NK-92 (cell line): Measurements from ENCODE around the gene TRPM2.
"Not testable (repeated sequence)": the region's sequence is repeated elsewhere in the genome, so short reads cannot be mapped to it uniquely, and the experiment has no call there.

Experiments used
- DNase-seq: peaks from one replicate; lab custom pipeline; 2025; ENCODE audit not compliant: unreplicated experiment; lab: John Stamatoyannopoulos, UW

Gene TRPM2

GRCh38 chr21:44477131-44477530, 123.7 kb downstream of the TRPM2 start:
- DNase-seq = no peak

GRCh38 chr21:44477712-44478111, 124.3 kb downstream of the TRPM2 start:
- DNase-seq = no peak

GRCh38 chr21:44478124-44478800, 124.8 kb downstream of the TRPM2 start:
- no peak for DNase-seq

- no peak for DNase-seq
Observed at GRCh38 chr21:44478801-44479167, 125.4 kb downstream of the TRPM2 start.

- not testable (repeated sequence) for DNase-seq
Observed at GRCh38 chr21:44479556-44480199, 126.3 kb downstream of the TRPM2 start.

GRCh38 chr21:44480200-44481053, 127.0 kb downstream of the TRPM2 start:
- DNase-seq = no peak

- no peak for DNase-seq
Observed at GRCh38 chr21:44482581-44483287, 129.3 kb downstream of the TRPM2 start.

- DNase-seq = no peak
Observed at GRCh38 chr21:44483288-44484237, 130.1 kb downstream of the TRPM2 start.

- DNase-seq = no peak
Observed at GRCh38 chr21:44484498-44485253, 131.3 kb downstream of the TRPM2 start.

- DNase-seq = no peak
Observed at GRCh38 chr21:44485254-44485793, 131.9 kb downstream of the TRPM2 start.

- DNase-seq = no peak
Observed at GRCh38 chr21:44485796-44486195, 132.4 kb downstream of the TRPM2 start.

GRCh38 chr21:44486302-44486701, 132.9 kb downstream of the TRPM2 start:
- no peak for DNase-seq

GRCh38 chr21:44487831-44488230, 134.4 kb downstream of the TRPM2 start:
- no peak for DNase-seq

GRCh38 chr21:44489962-44490361, 136.5 kb downstream of the TRPM2 start:
- no peak for DNase-seq

GRCh38 chr21:44490405-44490804, 137.0 kb downstream of the TRPM2 start:
- DNase-seq = no peak

GRCh38 chr21:44490816-44491215, 137.4 kb downstream of the TRPM2 start:
- no peak for DNase-seq
